ENCODE results near the gene MLST8. TPM values are rescaled to one million over a fixed set of nuclear protein-coding genes. Genes with fewer than 3 reads are reported as not detected.

MLST8 gene
- total and polyA plus RNA-seq, 2 of the 8 experiments (the other 6 are each of a cell fraction or from before 2014, with no cell fraction given) = 67.6 to 321 TPM

DNA sequence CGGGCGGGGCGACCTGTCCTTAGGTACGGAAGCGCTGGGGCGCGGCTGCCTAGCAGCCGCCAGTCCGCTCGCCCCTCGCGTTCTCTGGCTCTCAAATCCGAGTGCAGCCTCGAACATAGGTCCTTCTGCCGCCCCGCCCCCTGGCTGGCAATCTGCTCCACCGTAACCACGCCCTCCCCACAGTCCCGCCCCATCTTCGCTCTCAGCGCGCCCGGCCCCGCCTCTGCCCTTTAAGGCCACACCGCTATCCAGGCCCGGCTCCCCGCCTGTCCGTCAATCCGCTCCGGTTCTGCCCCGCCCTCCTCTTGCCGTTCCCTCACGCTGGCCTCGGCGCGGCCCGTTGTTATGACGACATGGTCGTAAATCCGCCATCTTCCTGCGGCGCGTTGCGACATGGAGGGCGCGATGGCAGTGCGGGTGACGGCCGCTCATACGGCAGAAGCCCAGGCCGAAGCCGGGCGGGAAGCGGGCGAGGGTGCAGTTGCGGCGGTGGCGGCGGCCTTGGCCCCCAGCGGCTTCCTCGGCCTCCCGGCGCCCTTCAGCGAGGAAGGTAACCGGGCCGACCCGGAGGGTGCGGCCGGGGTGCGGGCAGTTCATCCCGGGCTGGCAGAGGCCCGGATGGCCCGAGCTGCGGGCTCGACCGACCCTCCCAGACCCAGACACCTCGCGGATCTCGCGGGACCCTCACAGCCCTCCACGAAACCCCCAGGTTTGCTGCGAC is 18.1 kb downstream of the MLST8 start, which contains the start of gene E4F1 (continued):
- TF ChIP-seq HDAC2 (IDR thresholded peaks at IDR 0.05; ENCODE audit: borderline replicate concordance in 1 of 2, low read depth in 2 of 2, low read length in 2 of 2) (no peak), KDM4A (IDR thresholded peaks at IDR 0.05; ENCODE audit: low read depth, low read length, severe bottlenecking) (peak; percentile 63), TAF1 (IDR thresholded peaks at IDR 0.05; ENCODE audit: low read depth, low read length) (peak; percentile 98), CREB1 (IDR thresholded peaks at IDR 0.05) (peak; percentile 97), SP2 (IDR thresholded peaks at IDR 0.05; ENCODE audit: low read length) (no peak), CTCF (IDR thresholded peaks at IDR 0.05; ENCODE audit: control extremely low read depth in 1 of 3, insufficient read depth in 1 of 3, low read depth in 1 of 3, low read length in 3 of 3) (peak in 1 of 3 experiments; percentile 14; a peak in 1 of 4 replicates)
- TF ChIP-seq, protein P1, sequence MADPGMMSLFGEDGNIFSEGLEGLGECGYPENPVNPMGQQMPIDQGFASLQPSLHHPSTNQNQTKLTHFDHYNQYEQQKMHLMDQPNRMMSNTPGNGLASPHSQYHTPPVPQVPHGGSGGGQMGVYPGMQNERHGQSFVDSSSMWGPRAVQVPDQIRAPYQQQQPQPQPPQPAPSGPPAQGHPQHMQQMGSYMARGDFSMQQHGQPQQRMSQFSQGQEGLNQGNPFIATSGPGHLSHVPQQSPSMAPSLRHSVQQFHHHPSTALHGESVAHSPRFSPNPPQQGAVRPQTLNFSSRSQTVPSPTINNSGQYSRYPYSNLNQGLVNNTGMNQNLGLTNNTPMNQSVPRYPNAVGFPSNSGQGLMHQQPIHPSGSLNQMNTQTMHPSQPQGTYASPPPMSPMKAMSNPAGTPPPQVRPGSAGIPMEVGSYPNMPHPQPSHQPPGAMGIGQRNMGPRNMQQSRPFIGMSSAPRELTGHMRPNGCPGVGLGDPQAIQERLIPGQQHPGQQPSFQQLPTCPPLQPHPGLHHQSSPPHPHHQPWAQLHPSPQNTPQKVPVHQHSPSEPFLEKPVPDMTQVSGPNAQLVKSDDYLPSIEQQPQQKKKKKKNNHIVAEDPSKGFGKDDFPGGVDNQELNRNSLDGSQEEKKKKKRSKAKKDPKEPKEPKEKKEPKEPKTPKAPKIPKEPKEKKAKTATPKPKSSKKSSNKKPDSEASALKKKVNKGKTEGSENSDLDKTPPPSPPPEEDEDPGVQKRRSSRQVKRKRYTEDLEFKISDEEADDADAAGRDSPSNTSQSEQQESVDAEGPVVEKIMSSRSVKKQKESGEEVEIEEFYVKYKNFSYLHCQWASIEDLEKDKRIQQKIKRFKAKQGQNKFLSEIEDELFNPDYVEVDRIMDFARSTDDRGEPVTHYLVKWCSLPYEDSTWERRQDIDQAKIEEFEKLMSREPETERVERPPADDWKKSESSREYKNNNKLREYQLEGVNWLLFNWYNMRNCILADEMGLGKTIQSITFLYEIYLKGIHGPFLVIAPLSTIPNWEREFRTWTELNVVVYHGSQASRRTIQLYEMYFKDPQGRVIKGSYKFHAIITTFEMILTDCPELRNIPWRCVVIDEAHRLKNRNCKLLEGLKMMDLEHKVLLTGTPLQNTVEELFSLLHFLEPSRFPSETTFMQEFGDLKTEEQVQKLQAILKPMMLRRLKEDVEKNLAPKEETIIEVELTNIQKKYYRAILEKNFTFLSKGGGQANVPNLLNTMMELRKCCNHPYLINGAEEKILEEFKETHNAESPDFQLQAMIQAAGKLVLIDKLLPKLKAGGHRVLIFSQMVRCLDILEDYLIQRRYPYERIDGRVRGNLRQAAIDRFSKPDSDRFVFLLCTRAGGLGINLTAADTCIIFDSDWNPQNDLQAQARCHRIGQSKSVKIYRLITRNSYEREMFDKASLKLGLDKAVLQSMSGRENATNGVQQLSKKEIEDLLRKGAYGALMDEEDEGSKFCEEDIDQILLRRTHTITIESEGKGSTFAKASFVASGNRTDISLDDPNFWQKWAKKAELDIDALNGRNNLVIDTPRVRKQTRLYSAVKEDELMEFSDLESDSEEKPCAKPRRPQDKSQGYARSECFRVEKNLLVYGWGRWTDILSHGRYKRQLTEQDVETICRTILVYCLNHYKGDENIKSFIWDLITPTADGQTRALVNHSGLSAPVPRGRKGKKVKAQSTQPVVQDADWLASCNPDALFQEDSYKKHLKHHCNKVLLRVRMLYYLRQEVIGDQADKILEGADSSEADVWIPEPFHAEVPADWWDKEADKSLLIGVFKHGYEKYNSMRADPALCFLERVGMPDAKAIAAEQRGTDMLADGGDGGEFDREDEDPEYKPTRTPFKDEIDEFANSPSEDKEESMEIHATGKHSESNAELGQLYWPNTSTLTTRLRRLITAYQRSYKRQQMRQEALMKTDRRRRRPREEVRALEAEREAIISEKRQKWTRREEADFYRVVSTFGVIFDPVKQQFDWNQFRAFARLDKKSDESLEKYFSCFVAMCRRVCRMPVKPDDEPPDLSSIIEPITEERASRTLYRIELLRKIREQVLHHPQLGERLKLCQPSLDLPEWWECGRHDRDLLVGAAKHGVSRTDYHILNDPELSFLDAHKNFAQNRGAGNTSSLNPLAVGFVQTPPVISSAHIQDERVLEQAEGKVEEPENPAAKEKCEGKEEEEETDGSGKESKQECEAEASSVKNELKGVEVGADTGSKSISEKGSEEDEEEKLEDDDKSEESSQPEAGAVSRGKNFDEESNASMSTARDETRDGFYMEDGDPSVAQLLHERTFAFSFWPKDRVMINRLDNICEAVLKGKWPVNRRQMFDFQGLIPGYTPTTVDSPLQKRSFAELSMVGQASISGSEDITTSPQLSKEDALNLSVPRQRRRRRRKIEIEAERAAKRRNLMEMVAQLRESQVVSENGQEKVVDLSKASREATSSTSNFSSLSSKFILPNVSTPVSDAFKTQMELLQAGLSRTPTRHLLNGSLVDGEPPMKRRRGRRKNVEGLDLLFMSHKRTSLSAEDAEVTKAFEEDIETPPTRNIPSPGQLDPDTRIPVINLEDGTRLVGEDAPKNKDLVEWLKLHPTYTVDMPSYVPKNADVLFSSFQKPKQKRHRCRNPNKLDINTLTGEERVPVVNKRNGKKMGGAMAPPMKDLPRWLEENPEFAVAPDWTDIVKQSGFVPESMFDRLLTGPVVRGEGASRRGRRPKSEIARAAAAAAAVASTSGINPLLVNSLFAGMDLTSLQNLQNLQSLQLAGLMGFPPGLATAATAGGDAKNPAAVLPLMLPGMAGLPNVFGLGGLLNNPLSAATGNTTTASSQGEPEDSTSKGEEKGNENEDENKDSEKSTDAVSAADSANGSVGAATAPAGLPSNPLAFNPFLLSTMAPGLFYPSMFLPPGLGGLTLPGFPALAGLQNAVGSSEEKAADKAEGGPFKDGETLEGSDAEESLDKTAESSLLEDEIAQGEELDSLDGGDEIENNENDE (IDR thresholded peaks at IDR 0.05; ENCODE audit: insufficient replicate concordance, low read length) = no peak

Measured in H1 (cell line).